Astrocyte (in vitro differentiated cells and primary cell): ENCODE data around the gene ACYP2.

ENCODE experiments used
- EZH2 ChIP-seq: IDR thresholded peaks from 2 replicates; pipeline ENCODE4 v1.6.1; 2012; ENCODE audit warnings: mild to moderate bottlenecking, low read length, inconsistent platforms; ENCODE audit not compliant: insufficient read depth
- TF ChIP-seq, protein P1 (sequence below): IDR thresholded peaks from 2 replicates; pipeline ENCODE4 v1.5.1; 2011; ENCODE audit warnings: low read depth, mild to moderate bottlenecking, inconsistent platforms, low read length, moderate library complexity; ENCODE audit not compliant: insufficient read depth

DNA sequence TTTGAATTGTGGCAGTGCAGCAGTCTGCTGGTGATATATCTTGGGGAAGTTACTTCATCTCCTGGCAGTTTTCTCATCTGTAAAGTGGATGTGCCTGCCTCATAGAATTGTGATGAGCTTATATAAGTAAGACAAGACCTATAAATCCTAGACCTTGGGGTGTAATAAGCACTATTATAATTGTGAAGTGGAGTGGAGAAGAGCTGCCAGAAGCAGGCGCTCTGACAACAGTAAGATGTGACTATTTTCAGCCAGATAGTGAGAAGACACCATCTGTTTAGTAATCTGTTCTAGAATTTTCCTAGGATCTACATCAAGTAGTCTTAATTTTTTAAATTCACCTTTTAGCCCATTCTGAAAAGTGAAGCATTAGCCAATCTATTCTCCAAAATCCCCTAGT, 226.2 kb downstream of the ACYP2 start:
- TF ChIP-seq, protein P1, sequence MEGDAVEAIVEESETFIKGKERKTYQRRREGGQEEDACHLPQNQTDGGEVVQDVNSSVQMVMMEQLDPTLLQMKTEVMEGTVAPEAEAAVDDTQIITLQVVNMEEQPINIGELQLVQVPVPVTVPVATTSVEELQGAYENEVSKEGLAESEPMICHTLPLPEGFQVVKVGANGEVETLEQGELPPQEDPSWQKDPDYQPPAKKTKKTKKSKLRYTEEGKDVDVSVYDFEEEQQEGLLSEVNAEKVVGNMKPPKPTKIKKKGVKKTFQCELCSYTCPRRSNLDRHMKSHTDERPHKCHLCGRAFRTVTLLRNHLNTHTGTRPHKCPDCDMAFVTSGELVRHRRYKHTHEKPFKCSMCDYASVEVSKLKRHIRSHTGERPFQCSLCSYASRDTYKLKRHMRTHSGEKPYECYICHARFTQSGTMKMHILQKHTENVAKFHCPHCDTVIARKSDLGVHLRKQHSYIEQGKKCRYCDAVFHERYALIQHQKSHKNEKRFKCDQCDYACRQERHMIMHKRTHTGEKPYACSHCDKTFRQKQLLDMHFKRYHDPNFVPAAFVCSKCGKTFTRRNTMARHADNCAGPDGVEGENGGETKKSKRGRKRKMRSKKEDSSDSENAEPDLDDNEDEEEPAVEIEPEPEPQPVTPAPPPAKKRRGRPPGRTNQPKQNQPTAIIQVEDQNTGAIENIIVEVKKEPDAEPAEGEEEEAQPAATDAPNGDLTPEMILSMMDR = no peak
- TF ChIP-seq EZH2 = no peak
